NCI-H2107 treated with DMSO at 0.1 percent for 48 hours (cell line): ENCODE measurements around the gene EML5.

Experiments used
- DNase-seq: peaks from one replicate; lab custom pipeline; 2025; ENCODE audit not compliant: unreplicated experiment; lab: John Stamatoyannopoulos, UW

Gene EML5

DNA sequence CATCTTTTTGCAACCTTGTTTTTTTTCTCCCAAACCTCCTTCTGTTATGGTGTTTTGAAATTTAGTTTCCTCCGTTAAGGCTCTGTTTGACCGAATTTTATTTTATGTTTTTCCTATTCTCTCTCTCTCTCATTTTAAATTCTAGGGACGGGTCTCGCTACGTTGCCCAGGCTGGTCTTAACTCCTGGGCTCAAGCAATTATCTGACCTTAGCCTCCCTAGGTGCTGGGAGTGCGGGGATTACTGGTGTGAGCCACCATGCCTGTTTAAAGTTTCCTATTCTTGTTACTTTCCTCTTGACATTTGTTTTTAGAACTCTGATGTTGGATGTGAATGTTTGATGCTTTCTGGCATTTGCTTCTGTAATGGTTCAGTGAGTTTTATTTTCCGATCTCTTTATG is 228.9 kb downstream of the EML5 start:
- no peak for DNase-seq

- DNase-seq: peak; percentile 87
These were observed 229.7 kb downstream of the EML5 start, which contains the start of gene ZC3H14 for GRCh38 chr14:88562831-88563686. TSS of gene ZC3H14 (plus strand) at chr14:88563037. CDS start at chr14:88563134, 97 bp downstream.

GRCh38 chr14:88562532-88562830 is 230.3 kb downstream of the EML5 start:
- no peak for DNase-seq
